GM19035 (cell line): Measurements from ENCODE around the gene RASSF4.

Source experiments
- ATAC-seq: cut with Tn5 transposase; IDR thresholded peaks from one replicate; pipeline ENCODE4 v1.9.1; 2021; ENCODE audit not compliant: unreplicated experiment

RASSF4 gene

DNA sequence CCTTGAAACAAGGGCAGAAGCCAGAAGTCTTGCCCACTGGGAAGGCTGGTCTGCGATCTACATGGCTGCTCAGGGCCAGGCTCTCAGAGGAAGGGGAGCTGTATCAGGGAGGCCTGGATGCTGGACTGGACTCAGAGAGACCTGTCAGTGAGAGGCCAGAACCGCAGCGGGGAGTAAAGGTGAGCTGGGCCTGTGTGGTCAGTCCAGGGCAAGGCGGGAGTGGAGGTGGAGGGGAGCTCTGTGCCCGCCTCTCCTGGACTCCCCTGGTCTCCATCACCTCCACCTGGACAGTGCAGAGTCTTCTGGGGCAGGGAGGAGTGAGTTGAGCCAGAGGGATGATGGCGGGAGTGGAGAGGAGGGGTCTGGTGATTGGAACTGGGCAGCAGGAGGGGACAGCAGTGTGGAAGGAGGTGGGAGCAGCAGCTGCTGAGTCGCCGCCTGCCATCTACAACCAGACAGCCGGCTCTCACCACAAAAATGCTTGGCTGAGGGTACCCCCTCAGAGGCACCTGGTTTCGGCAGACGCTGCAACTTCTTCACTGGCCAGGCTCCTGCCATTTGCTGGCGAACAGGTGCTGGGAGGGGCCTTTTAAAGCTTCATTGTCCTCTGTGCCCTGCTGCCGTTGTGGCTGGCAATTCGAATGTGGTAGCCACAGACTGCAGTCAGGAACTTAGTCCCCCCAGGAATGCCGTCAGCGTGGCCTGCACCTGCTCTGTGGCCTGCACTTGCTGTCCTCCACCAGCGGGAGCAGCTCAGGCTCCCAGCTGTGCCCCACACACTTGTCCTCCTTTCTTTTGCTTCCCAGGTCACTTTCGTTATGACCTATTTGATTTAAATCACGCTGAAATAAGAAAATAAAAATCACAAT is 3.5 kb downstream of the RASSF4 start:
- no peak for ATAC-seq

DNA sequence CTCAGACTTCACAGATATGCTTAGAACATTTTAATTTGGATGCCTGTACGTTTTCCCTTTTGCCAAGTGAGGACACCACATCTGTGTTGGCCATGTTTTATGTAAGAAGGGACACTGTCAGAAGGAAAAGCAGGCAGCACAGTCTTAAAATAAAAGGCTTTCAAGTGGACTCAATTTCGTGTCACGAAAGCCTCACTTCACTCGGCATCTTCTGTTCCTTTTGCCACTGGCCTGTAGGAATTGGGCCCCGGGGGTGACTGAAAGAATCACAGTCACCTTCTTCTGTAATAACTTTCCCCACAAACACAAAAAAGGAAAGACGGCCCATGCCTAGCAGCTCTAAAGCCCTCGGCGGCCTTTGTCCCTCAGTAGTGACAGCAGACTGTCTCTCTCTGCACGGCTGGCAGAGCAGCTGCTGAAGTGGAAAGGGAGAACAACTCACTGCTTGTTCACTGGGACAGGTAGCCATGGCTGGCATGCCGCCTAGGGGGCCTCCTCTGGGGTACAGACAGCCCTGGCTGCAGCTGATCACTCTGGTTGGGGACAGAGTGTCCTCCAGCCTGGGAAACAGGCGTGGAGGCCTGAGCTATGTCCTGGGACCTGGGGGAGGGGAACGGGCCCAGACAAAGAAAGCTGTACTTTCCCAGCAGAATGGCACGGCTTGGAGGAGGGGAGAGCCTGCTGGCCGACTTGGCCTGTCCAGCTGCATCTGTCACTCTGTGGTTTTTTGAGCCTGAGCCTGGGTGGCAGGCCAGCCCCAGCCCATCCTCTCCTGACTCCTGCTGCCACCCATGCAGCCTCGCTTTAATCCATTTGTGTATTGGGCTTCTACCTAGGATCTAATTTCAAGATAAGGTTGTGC is 4.4 kb downstream of the RASSF4 start:
- ATAC-seq, result no peak

DNA sequence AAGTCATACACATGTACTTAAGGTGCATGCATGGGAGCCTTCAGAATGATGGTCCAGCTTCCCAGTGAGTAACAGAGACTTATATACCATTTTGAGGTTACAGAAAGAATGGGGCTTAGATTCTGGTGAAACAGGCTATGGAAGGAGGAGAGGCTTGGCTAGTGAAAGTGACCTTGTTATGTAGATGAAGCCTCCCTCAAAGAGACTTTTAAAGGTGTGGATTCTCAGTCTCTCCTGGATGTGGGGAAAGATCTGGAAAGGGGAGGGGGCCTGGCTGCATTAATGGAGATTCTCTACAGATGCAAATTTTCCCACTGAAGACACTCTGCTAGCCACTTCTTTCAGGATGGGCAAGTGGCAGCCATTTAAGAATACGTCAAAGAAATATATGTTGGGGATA is 5.5 kb downstream of the RASSF4 start:
- no peak for ATAC-seq

DNA sequence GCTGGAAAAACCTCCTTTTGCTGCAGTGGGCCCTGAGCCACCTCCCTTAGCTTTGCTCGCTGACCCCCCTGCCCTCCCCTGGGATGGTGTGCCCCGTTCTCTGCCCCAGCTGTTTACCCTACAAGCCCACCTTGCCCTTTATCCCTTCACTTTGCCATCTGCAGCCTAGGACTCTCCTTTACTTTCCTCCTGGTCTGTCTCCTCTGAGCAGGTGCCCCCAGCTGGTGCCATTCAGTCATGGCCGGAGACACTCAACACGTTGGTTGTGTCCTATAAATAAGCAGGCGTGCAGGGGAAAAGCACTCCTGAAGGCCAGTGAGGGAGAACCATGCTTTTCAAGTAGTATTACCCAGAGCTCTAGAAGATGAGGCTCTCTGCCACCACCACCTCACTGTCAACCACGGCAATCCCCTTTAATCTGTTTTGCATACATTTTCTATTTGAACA is 6.1 kb downstream of the RASSF4 start:
- ATAC-seq, result peak; percentile 43

DNA sequence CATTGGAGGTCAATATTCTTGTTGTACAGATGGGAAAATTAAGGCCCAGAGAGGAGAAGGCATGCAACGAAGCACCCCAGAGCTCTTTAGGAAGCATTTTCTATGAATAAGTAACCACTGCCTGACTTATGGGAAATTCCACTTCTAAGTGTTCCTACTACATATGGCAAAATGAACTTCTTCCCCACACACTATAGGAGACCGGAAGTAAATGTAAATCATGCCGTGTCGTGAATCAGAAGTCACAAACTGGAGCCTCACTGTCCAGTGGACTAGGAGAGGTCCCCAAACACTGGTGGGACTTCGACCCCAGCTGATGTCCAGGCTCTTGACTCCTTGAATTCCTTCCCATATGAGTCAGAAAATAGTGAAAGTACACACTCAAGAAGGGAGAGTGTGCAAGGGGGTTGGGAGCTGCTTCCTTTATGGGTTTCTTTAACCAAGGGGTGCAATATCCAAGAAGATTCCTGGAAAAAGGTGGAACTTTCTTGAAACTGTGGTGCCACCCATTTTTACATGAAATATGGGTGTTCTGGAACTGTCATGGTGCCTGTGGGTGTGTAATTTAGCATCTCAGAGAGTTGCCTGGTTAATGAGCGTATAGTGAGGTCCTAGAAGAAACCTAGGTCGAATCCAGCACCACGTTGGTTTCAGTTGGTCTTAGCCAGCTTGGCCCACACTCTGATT is 6.7 kb downstream of the RASSF4 start:
- ATAC-seq, result peak; percentile 36

DNA sequence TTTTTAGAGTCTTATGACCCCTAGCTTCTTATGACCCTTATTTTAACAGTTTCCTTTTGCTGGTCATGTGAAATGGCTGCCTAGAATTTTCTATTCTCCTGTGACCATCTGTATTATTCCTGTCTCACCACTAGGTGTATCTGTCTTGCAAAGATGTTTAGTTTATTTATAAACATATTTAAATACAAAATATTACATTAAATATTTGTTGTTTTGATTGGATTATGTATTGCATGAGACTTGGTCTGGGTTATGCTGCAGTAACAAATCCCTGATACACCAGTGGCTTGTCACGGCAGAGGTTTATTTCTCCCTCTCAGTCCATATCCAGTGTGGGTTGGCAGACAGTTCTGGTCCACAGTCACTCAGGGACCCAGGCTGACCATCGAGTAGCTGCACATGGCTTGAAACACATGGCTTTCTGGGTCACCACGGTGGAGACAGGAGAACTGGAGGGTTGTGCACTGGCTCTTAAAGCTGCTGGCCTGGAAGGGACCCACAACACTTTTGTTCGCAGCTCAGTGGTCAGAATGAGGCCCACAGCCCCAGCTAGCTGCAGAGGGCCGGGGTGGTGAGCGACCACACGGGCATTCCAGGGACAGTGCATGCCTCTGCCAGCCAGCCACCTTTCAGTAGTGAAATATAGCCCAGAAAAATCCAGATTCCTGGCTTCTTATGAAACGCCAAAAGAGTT is 7.4 kb downstream of the RASSF4 start:
- no peak for ATAC-seq

DNA sequence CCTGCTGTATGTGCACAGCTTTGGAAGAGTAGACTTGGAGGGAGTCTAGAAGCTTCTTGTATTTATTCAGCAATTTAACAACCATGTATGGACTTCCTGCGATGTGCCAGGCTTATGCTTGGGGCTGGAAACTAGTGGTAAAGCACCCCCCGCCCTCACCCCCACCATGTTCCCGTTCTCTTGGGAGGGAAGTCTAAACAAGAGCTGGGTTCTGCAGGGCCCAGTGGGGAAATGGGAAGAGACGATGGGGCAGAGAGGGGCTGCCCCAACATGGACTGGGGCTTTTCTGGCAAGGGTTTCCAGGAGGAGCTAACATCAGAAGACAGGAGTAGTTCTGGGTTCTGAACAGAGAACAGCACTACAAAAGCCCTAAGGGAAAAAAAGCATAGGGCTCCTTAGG is 8.0 kb downstream of the RASSF4 start:
- ATAC-seq, result no peak

DNA sequence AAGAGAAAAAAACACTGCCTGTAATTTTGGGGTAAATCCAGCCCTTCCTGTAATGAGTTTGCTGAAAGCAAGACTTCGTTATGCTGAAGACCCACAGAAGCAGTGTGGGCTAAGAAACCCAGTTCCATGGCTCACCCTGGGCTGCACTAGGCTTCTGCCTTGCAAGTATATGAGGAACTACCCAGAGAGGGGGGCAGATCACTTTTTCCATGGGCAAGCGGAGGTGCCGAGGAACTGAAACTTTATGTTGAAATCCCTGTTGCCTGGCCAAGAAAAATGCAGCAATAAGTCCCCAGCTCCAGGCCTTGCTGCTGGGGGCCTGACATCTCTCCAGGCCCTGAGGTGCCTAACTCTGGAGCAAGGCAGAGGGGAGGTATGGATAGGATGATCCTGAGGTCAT is 8.5 kb downstream of the RASSF4 start:
- no peak for ATAC-seq

DNA sequence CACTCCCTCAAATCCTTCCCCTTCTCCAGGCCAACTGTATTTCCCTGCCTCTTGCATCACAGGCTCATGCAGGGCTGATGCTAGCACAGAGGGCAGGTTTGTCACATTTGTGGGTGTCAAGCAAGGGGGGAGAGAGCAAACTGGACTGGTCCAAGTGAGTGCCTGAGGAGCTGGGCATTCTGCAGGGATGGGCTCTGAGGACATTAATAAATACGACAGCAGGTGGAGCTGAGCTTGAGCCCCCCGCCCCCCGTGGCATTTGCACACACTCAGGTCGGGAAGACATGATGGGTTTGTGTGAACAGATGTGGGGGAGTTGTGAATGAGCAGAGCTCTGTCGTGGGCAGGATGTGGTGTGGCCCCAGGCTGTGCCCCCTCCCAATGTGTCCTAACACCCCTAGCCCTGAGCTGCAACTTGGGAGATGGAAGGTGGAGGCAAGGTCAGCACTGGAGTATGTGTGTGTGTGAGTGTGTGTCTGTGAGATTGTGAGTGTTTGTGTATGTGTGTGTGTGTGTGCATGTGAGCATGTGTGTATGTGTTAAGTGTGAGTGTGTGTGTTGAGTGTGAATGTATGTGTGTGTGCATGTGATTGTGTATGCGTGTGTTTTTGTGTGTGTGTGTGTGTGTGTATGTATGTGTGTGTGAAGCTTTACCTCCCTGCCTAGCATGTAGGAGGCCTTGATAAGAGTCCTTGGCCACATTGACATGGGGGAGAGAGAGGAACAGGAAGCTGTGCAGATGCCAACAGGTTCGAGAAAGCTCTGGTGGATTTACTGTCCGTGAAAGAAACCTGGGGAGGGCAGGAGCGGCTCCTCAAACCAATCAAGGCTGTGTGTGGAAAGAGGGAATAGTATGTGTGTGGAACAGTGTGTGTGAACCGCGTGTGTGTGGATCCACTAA is 9.1 kb downstream of the RASSF4 start:
- no peak for ATAC-seq

DNA sequence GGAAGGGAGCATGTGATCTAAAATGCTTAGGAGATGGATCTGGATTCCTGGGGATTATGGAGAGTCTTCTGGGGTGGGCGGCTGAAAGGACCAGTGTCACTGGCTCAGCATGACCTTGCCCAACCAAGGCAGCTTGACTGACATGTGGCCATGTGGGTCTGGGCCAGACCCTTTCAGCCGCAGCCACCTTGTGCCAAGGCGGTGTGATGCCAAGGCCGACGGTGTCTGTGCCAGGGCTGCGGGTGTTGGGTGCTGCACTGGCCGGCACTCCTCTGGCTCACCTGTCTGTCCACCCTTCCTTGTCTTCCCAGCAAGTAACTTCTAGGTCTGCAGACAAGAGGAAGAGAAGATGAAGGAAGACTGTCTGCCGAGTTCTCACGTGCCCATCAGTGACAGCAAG is 10.3 kb downstream of the RASSF4 start:
- ATAC-seq, result no peak

DNA sequence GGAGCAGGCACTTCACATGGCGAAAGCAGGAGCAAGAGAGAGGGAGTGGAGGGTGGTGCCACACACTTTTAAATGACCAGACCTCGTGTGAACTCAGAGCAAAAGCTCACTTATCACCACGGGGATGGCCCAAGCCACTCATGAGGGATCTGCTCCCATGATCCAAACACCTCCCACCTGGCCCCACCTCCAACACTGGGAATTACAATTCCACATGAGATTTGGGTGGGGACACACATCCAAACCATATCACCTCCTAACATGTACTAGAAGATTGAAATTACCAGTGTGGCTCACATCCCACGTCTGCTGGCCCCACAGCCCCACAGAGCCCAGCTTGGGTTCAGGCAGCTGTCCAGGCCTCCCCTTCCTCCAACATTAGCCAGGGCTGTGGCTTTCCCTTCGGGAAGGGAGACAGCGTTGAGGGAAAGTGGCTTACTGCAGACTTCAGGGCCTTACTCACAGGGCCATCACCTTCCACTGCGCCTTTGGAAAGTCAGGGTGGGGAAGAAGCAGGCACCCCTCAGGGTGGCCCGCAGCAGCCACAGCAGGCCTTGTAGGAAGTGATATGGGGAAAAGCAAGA is 11.3 kb downstream of the RASSF4 start:
- no peak for ATAC-seq

DNA sequence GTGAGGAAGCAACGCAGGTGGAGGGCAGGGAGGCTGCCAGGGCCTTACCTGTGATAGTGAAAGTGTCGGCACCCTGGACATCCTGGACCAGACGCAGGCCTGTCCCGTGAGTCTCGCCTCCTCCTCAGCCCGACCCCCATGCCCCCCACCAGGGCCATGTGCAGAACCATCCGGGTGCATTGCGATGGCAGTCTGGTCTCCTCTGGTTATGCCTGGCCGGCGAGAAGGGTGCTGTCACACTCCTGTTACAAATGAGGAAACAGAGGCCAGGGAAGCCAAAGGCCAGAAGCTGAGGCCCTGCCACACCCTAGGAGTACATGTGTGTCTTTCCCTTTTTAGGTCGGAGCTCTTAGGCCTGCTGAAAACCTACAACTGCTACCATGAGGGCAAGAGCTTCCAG is 11.8 kb downstream of the RASSF4 start:
- no peak for ATAC-seq

DNA sequence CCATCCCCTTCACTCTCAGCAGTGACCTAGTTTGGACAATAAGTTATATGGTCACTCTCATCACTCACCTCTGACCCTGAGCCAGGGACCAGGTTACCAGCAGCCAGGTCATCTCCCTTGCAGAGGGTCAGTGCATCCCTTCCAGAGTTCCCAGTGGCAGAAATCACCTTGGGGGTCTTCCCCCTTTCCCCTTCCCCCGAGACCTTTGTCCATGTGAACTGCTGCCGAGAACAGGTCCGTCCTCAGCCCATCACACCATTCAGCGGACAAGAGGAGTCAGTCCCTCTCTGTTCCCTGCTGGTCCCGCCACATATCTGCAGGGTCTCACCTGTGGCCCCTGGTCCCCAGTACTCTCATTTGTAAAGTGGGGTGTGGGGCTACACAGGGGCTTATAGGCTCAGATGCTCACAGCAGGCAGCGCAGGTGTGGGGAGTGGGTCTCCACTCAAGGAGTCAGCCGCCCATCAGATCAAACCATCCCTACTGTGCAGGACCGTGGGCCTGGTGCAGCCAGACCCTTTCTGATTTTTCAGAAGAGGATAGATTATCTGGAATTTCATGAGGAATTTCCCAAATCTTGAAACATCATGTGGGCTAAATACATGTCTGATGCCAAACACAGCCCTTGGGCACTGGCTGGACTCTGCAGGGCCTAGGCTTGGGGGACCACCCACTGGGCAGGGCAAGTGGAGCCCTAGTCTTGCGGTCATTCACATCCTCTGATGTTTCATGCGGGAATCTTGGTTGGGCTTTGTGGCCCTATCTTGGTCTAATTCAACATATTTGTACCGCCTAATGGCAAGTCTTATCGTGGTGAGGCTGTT is 12.5 kb downstream of the RASSF4 start:
- ATAC-seq, result no peak

DNA sequence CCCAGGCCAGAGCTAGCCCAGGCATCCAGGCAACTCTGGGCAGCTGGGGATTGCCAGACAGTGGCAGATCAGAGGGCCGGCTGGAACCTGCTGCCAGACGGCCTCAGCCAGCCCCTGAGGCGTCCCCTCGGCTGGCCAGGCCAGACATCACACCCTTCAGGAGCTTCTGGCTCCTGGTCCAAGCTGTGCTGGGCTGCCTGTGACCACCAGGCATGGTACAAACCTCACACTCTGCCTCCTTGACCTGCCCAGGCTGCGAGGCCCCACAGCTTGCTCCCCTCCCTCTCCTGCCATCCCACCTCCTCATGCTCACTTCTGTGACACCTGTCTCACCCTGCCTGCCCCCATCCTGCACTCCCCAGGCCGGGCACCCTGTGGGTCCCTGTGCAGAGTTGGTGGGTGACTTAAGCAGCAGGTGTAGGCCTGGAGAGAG is 13.3 kb downstream of the RASSF4 start:
- no peak for ATAC-seq

DNA sequence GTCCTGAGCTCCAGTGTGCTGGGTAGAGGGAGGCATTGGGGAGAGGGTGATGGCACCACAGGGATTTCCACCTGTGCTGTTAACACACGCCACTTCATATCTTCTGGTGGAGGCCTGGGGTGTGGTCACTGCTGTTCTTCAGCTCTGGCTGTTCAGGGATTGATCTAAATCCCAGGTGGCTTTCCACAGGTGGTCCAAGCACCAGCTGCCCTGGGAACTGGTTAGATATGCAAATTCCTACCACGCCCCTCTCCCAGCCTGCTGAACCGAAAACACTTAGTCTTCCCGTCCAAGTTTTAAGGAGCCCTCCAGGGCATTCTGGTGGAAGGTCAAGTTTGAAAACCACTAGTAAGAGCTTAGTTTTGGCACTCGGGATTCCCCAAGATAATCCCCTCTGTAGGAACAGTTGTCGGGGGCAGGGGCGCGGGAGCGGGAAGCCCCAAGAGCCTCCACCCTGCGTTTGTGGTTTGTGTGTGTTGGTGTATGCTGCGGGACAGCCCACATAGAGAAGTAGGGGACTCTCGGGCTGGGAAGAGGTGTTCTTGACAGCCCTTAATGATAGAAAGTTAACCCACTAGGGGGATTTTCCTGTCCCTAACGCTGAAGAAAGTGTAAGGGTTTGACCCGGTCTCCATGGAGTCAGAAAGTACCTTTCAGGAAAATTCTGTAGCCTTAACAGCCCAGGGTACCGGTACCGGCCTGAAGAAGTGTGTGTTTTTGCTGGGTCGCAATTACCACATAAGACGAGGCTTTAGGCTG is 13.9 kb downstream of the RASSF4 start:
- ATAC-seq, result no peak

DNA sequence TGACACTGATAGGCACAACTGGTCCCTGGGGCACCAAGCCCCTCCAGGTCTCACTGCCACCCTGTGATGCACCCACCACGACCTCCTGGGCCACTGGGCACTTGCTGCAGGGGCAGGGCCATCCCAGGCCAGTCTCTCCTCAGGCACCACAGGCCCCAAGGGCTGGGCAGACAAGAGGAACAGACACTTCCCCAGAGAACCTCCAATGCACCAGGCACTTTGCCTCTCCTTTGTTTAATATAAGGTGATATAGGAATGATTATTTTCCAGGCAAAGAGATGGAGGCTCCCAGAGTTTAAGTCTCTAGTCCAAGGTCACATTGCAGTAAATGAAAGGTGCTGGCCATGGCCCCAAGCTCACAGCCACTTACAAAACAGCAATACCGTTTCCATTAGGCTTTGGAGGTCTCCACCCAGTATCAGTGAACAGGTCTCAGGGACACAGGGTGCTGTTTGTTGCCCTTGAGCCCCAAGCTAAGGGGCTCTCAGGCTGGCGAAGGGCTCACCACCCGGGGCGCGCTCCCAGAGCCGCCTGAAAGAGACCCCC is 14.6 kb downstream of the RASSF4 start:
- ATAC-seq, result no peak

DNA sequence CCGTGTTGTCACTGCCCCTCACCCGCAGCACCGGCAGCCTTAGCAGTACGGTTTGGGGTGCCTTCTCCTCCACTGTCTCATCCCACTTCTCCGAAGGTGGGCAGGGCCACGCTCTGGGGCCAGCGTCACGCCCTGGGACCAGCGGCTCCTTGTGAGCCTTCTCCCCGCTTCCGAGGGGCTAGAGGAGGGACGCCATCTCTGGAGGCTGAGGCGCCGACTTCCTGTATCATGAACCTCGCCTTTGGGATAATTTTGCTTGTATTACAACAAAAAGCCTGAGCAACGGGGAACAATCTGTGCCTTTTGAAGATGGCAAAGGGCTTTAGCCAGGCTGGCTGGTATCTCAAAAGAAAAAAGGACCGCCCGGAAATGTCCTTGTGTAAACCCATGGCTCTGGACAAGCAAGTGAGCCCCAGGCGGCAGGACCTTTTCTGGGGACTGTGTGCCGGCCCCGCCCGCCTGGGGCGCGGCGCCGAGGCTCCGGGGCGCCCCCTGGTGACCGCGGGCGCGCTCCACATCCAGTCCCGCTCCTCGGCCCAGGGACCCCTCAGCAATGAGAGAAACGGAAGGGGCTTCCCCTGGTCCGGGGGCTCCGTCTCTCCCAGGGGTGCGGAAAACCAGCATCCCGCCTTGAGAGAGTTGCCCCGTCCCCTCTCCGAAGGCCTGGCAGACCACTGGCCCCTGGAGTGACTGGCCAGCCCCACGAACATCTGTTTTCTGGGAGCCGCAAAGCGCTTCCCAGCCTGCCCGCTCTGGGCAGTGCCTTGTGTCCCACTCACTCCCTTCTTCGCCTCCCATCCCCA is 15.2 kb downstream of the RASSF4 start:
- peak; percentile 89 for ATAC-seq
